Liver (tissue), 9 donors: ENCODE results near the gene PIWIL4. TPM values are rescaled to one million over a fixed set of nuclear protein-coding genes. Genes with fewer than 3 reads are reported as not detected.

ENCODE experiments used
- DNase-seq: peaks from one replicate; pipeline ENCODE4 v3.0.0-alpha.2; 2017; ENCODE audit warnings: low spot score
- H3K27ac ChIP-seq, 2 donors: one replicate each; pipeline ENCODE4 v1.7.0; 2013; ENCODE audit warnings: inconsistent platforms in 2 of 2, low read length in 2 of 2, control low read depth in 1 of 2, low read depth in 1 of 2, mild to moderate bottlenecking in 1 of 2
- H3K27me3 ChIP-seq, 4 donors: one replicate each; pipeline versions ENCODE4 v1.6.1 to v1.7.0; 2013; ENCODE audit warnings: low read length in 3 of 4, inconsistent platforms in 1 of 4, mild to moderate bottlenecking in 1 of 4, moderate library complexity in 1 of 4; ENCODE audit not compliant: control insufficient read depth in 4 of 4, insufficient read depth in 4 of 4
- H3K36me3 ChIP-seq, 4 donors: one replicate each; pipeline versions ENCODE4 v1.6.1 to v1.7.0; 2013; ENCODE audit warnings: low read length in 3 of 4, mild to moderate bottlenecking in 3 of 4, low read depth in 1 of 4, moderate library complexity in 1 of 4; ENCODE audit not compliant: control insufficient read depth in 4 of 4, insufficient read depth in 3 of 4
- H3K4me1 ChIP-seq, 4 donors: one replicate each; pipeline versions ENCODE4 v1.6.1 to v1.7.0; 2013; ENCODE audit warnings: low read length in 3 of 4, mild to moderate bottlenecking in 3 of 4, moderate library complexity in 1 of 4; ENCODE audit not compliant: control insufficient read depth in 4 of 4, insufficient read depth in 4 of 4
- H3K4me3 ChIP-seq, 3 donors: one replicate each; pipeline versions ENCODE4 v1.6.1 to v1.7.0; 2013; ENCODE audit warnings: low read length in 3 of 3, control low read depth in 1 of 3, low read depth in 1 of 3, mild to moderate bottlenecking in 1 of 3
- H3K9ac ChIP-seq, 2 donors: one replicate each; pipeline ENCODE4 v1.7.0; 2013; ENCODE audit warnings: low read length in 2 of 2, mild to moderate bottlenecking in 2 of 2, moderate library complexity in 2 of 2, control low read depth in 1 of 2, low read depth in 1 of 2
- H3K9me3 ChIP-seq, 4 donors: one replicate each; pipeline versions ENCODE4 v1.6.1 to v1.7.0; 2013; ENCODE audit warnings: low read length in 3 of 4; ENCODE audit not compliant: control insufficient read depth in 4 of 4
- CTCF ChIP-seq: fragments of 150-350 bp; IDR thresholded peaks from 2 replicates; pipeline ENCODE4 v1.5.1; 2017; ENCODE audit warnings: improper control_type of control experiment, low read depth, low read length; ENCODE audit not compliant: missing input control
- EGR1 ChIP-seq, 2 donors: IDR thresholded peaks; 2 replicates each; pipeline ENCODE4 v1.6.1; 2016 to 2018; ENCODE audit warnings: antibody characterized with exemption in 2 of 2, low read depth in 2 of 2
- FOXA1 ChIP-seq: IDR thresholded peaks from 2 replicates; pipeline ENCODE4 v1.6.1; 2016; ENCODE audit warnings: antibody characterized with exemption
- FOXA2 ChIP-seq: IDR thresholded peaks from 2 replicates; pipeline ENCODE4 v1.6.1; 2016; ENCODE audit warnings: antibody characterized with exemption
- GABPA ChIP-seq, 2 donors: IDR thresholded peaks in 1 of 2; conservative IDR thresholded peaks in 1 of 2; 2 replicates each; pipeline ENCODE4 v1.6.1; 2016; ENCODE audit warnings: antibody characterized with exemption in 2 of 2, mild to moderate bottlenecking in 1 of 2, moderate library complexity in 1 of 2
- HNF4A ChIP-seq, 2 donors: conservative IDR thresholded peaks; 2 replicates each; pipeline ENCODE4 v1.6.1; 2016; ENCODE audit warnings: antibody characterized with exemption in 2 of 2, mild to moderate bottlenecking in 2 of 2
- HNF4G ChIP-seq: IDR thresholded peaks from 2 replicates; pipeline ENCODE4 v1.6.1; 2016; ENCODE audit warnings: antibody characterized with exemption
- JUND ChIP-seq, 2 donors: IDR thresholded peaks; 2 replicates each; pipeline ENCODE4 v1.6.1; 2016; ENCODE audit warnings: antibody characterized with exemption in 2 of 2
- NR2F2 ChIP-seq: IDR thresholded peaks from 2 replicates; pipeline ENCODE4 v1.6.1; 2016; ENCODE audit warnings: antibody characterized with exemption
- RAD21 ChIP-seq, 2 donors: IDR thresholded peaks; 2 replicates each; pipeline ENCODE4 v1.6.1; 2016; ENCODE audit warnings: antibody characterized with exemption in 2 of 2, mild to moderate bottlenecking in 2 of 2
- REST ChIP-seq: IDR thresholded peaks from 2 replicates; pipeline ENCODE4 v1.6.1; 2016; ENCODE audit warnings: antibody characterized with exemption, mild to moderate bottlenecking
- RXRA ChIP-seq, 2 donors: IDR thresholded peaks; 2 replicates each; pipeline ENCODE4 v1.6.1; 2017 to 2018; ENCODE audit warnings: antibody characterized with exemption in 2 of 2, mild to moderate bottlenecking in 1 of 2
- TAF1 ChIP-seq: conservative IDR thresholded peaks from 2 replicates; pipeline ENCODE4 v1.6.1; 2016; ENCODE audit warnings: antibody characterized with exemption, mild to moderate bottlenecking
- YY1 ChIP-seq: IDR thresholded peaks from 2 replicates; pipeline ENCODE4 v1.6.1; 2016; ENCODE audit warnings: antibody characterized with exemption, mild to moderate bottlenecking
- WGBS: extraction: QIAGEN DNeasy Blood & Tissue Kit; methylation state at CpG from one replicate; pipeline ENCODE4 v1.1.7; 2013; 5-methylcytosine and 5-hydroxymethylcytosine counted together
- polyA plus RNA-seq, 2 donors: library from polyadenylated mRNA; stranded (reverse) in 1 of 2; unstranded in 1 of 2; fragments of 200-250 nt in 1 of 2; fragments of >200 nt in 1 of 2; fragmentation: Nextera tagmentation in 1 of 2; extraction: Ambion mirVana in 1 of 2; gene quantifications; one replicate each; pipeline versions ENCODE4 v1.2.1 to v1.2.3, GENCODE V29; 2013 to 2015
- total RNA-seq, 2 donors: library from RNA; depleted of rRNA; stranded (reverse); fragments of >200 nt; gene quantifications; one replicate each; pipeline ENCODE4 v1.2.3, GENCODE V29; 2014
- TF ChIP-seq, protein P1 (sequence below): IDR thresholded peaks from 2 replicates; pipeline ENCODE4 v1.6.1; 2016; ENCODE audit warnings: antibody characterized with exemption
- TF ChIP-seq, protein P2 (sequence below): IDR thresholded peaks from 2 replicates; pipeline ENCODE4 v1.6.1; 2016; ENCODE audit warnings: antibody characterized with exemption
- donor health status: healthy.
- donor health status: healthy.
- donor health status: healthy.
- donor health status: healthy.
- donor health status: healthy.

The PIWIL4 gene
- 1 to 10 TPM in 1 of 2 donors, under 1 TPM in 1; 0.75 to 1.5 TPM for total RNA-seq
- under 1 TPM; 0.18 to 0.28 TPM for polyA plus RNA-seq

- DNase-seq: no peak
- Histone ChIP-seq H3K27me3 (no peaks in the 10 kb centered on the region), H3K4me3 (no peak within 1 kb of the TSS), H3K36me3 (no peaks in the 10 kb centered on the region), H3K27ac (no peak within 1 kb of the TSS), H3K9ac (no peak within 1 kb of the TSS), H3K4me1 (no peaks in the 10 kb centered on the region), H3K9me3 (no peaks in the 10 kb centered on the region)
- no peak for TF ChIP-seq FOXA2
- TF ChIP-seq NR2F2: no peak
- no peak for TF ChIP-seq HNF4A (conservative IDR thresholded peaks at IDR 0.05)
- no peak for TF ChIP-seq RXRA (IDR thresholded peaks at IDR 0.05)
- no peak for TF ChIP-seq YY1
- TF ChIP-seq EGR1 (IDR thresholded peaks at IDR 0.05; ENCODE audit: low read depth in 2 of 2): no peak
- no peak for TF ChIP-seq JUND (IDR thresholded peaks at IDR 0.05)
- TF ChIP-seq, protein P1, sequence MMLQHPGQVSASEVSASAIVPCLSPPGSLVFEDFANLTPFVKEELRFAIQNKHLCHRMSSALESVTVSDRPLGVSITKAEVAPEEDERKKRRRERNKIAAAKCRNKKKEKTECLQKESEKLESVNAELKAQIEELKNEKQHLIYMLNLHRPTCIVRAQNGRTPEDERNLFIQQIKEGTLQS: no peak
- no peak for TF ChIP-seq GABPA (IDR thresholded peaks at IDR 0.05 in 1 of 2, conservative IDR thresholded peaks at IDR 0.05 in 1 of 2)
- TF ChIP-seq REST: no peak
- TF ChIP-seq TAF1: no peak
- TF ChIP-seq FOXA1: no peak
- TF ChIP-seq, protein P2, sequence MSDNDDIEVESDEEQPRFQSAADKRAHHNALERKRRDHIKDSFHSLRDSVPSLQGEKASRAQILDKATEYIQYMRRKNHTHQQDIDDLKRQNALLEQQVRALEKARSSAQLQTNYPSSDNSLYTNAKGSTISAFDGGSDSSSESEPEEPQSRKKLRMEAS: no peak
- no peak for TF ChIP-seq HNF4G
- 94% methylated on average over 25 of the region's 25 CpGs for WGBS
Observed at GRCh38 chr11:94567181-94567670, at the start of gene PIWIL4. TSS of gene PIWIL4 (plus strand) at chr11:94567368. CDS start at chr11:94567519, 151 bp downstream.

GRCh38 chr11:94518300-94518699 lies 48.9 kb upstream of the PIWIL4 start:
- no peaks in the 10 kb centered on the region for H3K36me3 ChIP-seq
- peaks cover 0 to 6% (median 1%) of the 10 kb centered on the region in 4 donors for H3K4me1 ChIP-seq
- DNase-seq: no peak
- H3K27ac ChIP-seq: no peak overlapping the region
- TF ChIP-seq HNF4A (conservative IDR thresholded peaks at IDR 0.05) (no peak), RXRA (IDR thresholded peaks at IDR 0.05) (no peak), HNF4G (no peak), CTCF (no peak), JUND (IDR thresholded peaks at IDR 0.05) (no peak), REST (no peak), GABPA (IDR thresholded peaks at IDR 0.05 in 1 of 2, conservative IDR thresholded peaks at IDR 0.05 in 1 of 2) (no peak), NR2F2 (no peak), FOXA1 (no peak), YY1 (no peak), EGR1 (IDR thresholded peaks at IDR 0.05; ENCODE audit: low read depth in 2 of 2) (no peak), FOXA2 (no peak), RAD21 (IDR thresholded peaks at IDR 0.05) (no peak)
- TF ChIP-seq, protein P1: no peak
- TF ChIP-seq, protein P2: no peak
- no peaks in the 10 kb centered on the region for H3K27me3 ChIP-seq
- no peak overlapping the region for H3K4me3 ChIP-seq
- H3K9ac ChIP-seq: no peak overlapping the region
- H3K9me3 ChIP-seq: no peaks in the 10 kb centered on the region
- 64% methylated on average over 4 of the region's 4 CpGs for WGBS
